AG09319 (cell line): ENCODE data around the gene RUFY1.
"Not testable (repeated sequence)": the region's sequence is repeated elsewhere in the genome, so short reads cannot be mapped to it uniquely, and the experiment has no call there.

Experiments used
- DNase-seq: peaks from one replicate; pipeline ENCODE4 v3.0.0-alpha.2; 2010; ENCODE audit warnings: low read depth; ENCODE audit errors: extremely low read depth
- TF ChIP-seq, protein P1 (sequence below): IDR thresholded peaks from 2 replicates; pipeline ENCODE4 v1.5.1; 2011; ENCODE audit warnings: low read depth, mild to moderate bottlenecking, inconsistent platforms, low read length, moderate library complexity

Gene RUFY1

DNA sequence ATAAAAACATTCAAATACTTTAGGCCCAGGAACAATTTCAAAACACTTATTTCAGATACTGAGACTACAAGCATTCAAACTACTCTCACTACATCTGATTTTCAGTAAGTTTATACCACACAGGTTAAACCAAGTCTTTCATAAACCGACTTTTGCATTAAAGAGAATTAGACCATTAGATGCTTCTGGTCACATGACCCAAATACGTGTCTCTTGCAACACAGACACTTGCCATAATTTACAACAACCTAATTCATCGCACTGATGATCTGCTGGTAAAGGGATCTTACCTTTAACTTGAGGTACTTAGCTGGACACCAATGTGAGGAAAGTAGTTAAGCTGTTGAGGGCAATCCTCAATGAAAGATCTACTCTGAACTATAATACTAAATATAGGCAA, 69.9 kb downstream of the RUFY1 start:
- DNase-seq = no peak
- TF ChIP-seq, protein P1, sequence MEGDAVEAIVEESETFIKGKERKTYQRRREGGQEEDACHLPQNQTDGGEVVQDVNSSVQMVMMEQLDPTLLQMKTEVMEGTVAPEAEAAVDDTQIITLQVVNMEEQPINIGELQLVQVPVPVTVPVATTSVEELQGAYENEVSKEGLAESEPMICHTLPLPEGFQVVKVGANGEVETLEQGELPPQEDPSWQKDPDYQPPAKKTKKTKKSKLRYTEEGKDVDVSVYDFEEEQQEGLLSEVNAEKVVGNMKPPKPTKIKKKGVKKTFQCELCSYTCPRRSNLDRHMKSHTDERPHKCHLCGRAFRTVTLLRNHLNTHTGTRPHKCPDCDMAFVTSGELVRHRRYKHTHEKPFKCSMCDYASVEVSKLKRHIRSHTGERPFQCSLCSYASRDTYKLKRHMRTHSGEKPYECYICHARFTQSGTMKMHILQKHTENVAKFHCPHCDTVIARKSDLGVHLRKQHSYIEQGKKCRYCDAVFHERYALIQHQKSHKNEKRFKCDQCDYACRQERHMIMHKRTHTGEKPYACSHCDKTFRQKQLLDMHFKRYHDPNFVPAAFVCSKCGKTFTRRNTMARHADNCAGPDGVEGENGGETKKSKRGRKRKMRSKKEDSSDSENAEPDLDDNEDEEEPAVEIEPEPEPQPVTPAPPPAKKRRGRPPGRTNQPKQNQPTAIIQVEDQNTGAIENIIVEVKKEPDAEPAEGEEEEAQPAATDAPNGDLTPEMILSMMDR = no peak

DNA sequence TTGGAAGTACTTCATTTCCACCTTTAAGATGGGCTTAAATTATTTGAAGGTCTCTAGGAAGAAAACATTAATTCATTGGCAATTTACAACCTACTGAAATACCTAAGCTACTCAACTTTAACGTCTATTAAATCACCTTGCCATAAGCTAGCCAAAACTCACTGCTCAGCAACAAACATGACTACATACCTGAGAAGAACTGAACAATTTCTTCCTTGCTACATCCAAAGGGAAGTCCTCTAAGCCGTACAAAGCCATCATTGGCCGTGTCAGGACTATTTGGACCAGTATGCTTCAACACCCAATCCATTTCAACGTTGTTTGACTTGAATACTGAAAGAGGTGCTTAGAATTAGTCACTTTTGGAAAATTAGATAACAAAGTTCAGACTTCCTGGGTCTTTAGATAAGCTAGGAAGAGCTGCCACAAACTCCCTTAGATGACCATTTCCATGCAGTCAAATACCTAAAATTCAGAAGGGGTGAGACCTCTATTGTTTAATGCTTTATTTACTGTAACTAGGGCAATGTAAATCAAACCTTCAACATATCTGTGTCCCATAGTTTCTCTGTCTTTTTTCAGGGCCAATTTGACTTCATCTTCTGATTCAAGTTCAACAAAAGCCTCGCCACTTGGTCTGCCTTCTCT, 70.5 kb downstream of the RUFY1 start:
- DNase-seq = no peak
- TF ChIP-seq, protein P1 = no peak

DNA sequence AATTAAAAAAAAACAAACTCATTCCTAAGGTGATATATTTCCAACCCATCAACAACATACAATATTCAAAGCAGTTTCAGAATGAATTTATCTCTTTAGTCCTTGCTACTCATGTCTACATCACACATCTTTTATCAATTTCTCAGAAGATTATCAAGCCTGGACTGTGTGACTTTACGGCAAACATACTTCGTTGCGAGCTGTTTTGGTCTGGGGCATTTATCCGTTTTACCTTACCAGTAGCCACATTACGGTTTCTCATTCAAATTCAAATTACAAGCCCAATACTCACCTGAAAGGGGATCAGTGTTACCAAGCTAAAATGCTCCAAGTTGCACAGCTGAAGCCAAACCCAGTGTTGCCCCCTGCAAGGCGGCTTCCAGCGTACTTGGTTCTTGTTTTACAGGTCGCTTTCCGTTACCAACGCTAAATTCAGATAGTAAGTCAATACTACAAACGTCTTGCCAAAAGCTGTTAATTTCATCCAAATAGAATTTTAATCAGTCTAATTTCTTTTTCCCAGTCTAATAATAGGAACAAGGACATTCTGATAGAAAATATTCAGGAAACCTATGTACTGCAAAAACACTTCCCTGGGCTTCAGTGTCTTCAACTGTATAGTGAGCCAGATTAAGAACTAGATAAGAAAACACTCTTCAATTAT, 71.3 kb downstream of the RUFY1 start:
- no peak for DNase-seq
- TF ChIP-seq, protein P1 = no peak

DNA sequence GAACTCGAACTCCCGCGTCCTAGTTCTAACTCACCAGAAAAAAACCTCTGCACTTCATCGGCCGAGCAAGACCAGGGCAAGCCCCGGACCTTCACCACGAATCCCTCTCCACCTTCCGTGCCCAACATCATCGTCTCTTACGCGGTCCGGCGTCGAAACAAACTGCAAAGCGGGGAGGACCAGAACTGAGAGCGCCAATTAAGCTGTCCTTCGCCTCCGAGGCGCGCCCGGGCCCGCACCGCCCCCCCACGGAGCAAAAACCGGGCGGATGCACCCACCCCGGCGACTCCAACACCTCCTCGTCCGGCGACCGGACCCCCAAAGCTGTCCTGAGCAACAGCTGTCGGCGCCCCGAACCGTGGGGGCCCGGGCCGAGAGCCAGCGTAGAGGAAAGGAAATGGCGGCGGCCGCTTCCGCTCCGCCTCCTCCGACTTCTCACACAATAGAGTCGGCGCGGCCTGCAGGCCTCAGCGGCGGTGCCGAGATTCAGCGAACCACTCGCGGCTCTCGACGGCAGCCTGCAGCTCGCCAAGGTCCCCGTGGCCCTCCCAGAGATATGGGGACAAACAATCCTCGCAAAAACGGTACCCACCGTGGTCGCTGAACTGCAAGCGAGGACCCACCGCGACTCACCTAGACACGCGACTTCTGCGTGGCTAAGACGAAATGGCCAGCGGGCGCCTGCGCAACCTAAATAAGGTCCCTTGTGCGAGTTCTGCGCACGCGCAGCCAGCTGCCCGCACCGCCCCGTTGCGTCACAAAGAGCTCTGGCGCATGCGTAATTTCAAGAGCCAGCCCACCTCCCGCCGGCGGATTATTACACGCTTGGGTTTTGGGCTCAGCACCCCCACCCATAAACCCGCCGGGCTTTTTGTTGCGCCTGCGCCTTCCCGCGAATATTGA, 72.9 kb downstream of the RUFY1 start, which contains the start of gene HNRNPH1:
HNRNPH1 (minus strand) TSS at position 669 of the 903 bp plus-strand sequence; CDS start at position 131, 538 bp downstream.
- TF ChIP-seq, protein P1 = no peak; the same call in 1 of the 2 replicates
- DNase-seq = peak; percentile 98

DNA sequence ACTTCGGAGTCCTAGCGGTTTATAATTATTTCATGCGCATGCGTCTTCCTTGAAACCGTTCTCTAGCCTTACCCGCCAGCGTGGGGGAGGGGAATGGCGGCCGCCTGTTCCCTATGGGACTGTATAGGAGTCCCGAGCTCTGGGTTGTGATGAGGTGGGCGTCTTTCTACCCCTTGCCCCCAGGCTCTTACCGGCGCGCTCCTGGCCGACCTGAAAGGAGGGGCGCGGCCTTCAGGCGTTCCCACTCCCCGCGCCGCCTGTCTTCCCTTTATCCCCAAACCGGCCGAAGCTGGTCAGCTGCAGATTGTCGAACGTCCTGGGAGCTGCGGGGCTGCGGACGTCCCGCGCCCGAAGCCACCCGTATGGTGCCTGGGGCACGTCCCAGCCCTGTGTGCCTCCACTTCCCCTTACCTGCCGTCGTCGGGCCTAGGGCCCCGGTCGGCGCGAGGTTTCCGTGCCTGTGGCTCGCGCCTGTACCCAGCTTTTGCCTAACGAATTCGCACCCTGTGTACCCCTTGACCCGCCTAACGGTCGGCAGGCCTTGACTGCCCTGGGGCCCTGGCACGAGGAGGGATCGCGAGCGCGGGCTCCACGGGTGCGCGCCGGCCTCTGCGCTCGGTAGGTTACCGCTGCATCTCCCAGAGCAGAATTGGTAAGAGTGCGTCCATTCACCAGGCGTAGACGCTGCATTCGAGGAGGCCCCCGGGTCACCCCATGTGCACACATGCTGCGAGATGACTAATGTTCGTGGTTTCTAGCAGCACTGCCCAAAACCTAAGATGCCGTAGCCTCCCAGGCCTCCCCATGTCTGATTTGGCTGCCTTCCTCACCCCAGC, 73.8 kb downstream of the RUFY1 start:
- DNase-seq = no peak
- TF ChIP-seq, protein P1 = no peak

DNA sequence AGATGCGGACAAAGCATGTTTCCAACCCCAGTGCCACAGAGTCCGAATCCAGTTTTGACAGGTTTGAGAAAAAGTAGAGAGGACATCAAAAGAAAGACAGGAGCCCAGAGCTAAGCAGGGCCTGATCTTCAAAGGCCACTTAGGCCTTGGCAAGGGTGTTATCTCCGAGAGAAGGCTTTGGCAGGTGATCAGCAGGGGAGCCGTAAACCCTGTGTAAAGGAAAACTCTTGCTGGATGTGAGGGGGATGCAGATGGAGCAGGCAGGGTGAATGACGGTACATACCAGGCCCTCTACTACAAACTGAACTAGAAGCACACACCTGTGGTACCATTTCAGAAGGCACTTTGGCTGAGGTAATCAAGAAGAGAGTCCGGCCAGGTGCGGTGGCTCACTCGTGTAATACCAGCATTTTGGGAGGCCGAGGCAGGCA, 74.5 kb downstream of the RUFY1 start:
- TF ChIP-seq, protein P1 = no peak
- no peak for DNase-seq

DNA sequence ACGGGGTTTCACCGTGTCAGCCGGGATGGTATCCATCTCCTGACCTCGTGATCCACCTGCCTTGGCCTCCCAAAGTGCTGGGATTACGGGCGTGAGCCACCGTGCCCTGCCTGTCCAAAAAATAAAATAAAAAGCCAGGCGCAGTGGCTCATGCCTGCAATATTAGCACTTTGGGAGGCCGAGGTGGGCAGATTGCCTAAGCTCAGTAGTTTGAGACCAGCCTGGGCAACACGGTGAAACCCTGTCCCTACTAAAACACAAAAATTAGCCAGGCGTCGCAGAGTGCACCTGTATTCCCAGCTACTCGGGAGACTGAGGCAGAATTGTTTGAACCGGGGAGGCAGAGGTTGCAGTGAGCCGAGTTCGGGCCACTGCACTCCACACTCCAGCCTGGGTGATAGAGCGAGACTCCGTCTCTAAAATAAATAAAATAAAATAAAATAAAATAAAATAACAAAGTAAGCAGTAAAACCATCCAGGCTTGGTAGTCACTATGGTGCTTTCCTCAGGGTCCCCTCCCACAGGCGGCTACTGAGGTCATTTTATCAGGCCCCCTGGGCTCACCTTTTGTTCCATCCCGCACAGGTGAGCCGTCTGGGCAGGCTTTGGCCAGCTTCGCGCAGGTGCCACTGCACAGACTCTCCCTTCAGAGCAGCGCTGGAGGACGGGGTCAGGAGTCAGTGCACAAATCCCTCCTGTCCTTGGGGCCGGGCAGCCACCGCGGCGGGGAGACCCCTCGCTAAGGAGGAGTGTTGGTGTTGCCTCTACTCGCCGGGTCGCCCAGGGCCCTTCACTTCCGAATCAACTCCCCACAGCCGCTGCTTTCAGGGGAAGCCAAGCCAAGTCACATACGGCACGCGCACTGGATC, 83.4 kb downstream of the RUFY1 start:
- DNase-seq = not testable (repeated sequence)

DNA sequence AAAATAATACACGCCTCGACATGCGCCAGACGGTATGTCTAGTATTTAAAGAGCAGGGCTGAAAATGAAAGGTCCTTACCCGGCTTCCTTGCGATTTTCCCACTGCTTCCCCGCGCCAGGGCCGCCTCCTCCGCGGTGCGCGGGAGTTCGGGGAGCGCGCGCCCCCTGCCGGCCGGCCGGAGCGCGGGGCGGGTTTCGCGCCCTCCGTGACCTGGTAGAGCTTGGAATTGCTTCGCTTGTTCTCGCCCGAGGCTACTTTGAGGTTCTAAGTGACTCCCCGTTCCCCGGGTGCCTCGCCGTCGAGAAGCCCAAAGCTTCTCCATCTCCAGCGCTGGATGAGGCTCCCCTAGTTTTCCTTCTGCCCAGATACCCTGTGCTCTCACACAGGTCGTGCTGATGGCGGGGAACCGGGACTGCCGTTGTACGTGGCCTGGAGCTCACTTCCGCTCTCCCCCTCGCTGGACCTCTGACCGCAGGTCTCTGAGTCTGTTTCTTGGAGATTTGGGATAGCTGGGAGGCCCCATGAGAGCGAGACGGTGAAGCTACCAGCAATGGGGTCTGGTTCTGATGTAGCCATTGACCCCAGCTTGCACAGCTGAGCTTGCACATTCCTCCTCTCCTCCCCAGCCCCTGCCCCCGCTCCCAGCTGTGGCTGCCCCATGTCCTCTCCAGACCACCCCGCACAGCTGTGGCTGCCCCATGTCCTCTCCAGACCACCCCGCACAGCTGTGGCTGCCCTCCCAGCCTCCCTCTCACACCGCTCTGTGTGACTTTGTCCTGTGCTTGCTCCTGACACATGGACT, 84.2 kb downstream of the RUFY1 start:
- not testable (repeated sequence) for DNase-seq

DNA sequence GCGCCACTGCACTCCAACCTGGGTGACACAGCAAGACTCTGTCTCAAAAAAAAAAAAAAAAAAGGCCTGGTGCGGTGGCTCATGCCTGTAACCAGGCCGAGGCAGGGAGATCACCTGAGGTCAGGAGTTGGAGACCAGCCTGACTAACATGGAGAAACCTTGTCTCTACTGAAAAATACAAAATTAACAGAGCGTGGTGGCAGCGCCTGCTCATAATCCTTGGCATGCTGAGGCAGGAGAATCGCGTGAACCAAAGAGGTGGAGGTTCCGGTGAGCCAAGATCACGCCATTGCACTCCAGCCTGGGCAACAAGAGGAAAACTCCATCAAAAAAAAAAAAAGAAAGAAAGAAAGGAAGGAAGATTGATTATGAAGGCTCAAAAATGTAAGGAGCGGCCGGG, 88.9 kb downstream of the RUFY1 start:
- DNase-seq = not testable (repeated sequence)
